ENCODE results near the gene UBAP1.
A peak's percentile ranks its signal among the peaks of the same experiment; 100 is the strongest.
"Not testable (repeated sequence)": the region's sequence is repeated elsewhere in the genome, so short reads cannot be mapped to it uniquely, and the experiment has no call there.

Gene UBAP1

GRCh38 chr9:34178436-34179212 is at the start of gene UBAP1:
TSS of gene UBAP1 (plus strand) at chr9:34179043. CDS start at chr9:34220915, 41,872 bp downstream.
- peak; percentile 93 for DNase-seq (ENCODE audit: low read depth)

GRCh38 chr9:34131571-34131970 is 47.3 kb upstream of the UBAP1 start:
- DNase-seq (ENCODE audit: low read depth), result no peak

GRCh38 chr9:34133436-34133949 is 45.4 kb upstream of the UBAP1 start:
- no peak for DNase-seq (ENCODE audit: low read depth)

- no peak for DNase-seq (ENCODE audit: low read depth)
Measured at GRCh38 chr9:34134521-34134920, 44.3 kb upstream of the UBAP1 start.

GRCh38 chr9:34138644-34139043 is 40.2 kb upstream of the UBAP1 start:
- DNase-seq (ENCODE audit: low read depth), result not testable (repeated sequence)

GRCh38 chr9:34139477-34140146 is 39.2 kb upstream of the UBAP1 start:
- peak; percentile 68 for DNase-seq (ENCODE audit: low read depth)

- no peak for DNase-seq (ENCODE audit: low read depth)
Measured at GRCh38 chr9:34140853-34141252, 38.0 kb upstream of the UBAP1 start.

- DNase-seq (ENCODE audit: low read depth), result no peak
Measured at GRCh38 chr9:34143116-34143515, 35.7 kb upstream of the UBAP1 start.

- no peak for DNase-seq (ENCODE audit: low read depth)
Measured at GRCh38 chr9:34145165-34145564, 33.7 kb upstream of the UBAP1 start.

GRCh38 chr9:34151398-34151797 is 27.4 kb upstream of the UBAP1 start:
- DNase-seq (ENCODE audit: low read depth), result no peak

GRCh38 chr9:34154057-34154456 is 24.8 kb upstream of the UBAP1 start:
- no peak for DNase-seq (ENCODE audit: low read depth)

GRCh38 chr9:34157318-34157717 is 21.5 kb upstream of the UBAP1 start:
- no peak for DNase-seq (ENCODE audit: low read depth)

GRCh38 chr9:34157898-34158297 is 20.9 kb upstream of the UBAP1 start:
- no peak for DNase-seq (ENCODE audit: low read depth)

GRCh38 chr9:34158362-34158869 is 20.4 kb upstream of the UBAP1 start:
- no peak for DNase-seq (ENCODE audit: low read depth)

GRCh38 chr9:34163434-34163833 is 15.4 kb upstream of the UBAP1 start:
- no peak for DNase-seq (ENCODE audit: low read depth)

- DNase-seq (ENCODE audit: low read depth), result no peak
Measured at GRCh38 chr9:34169125-34169524, 9.7 kb upstream of the UBAP1 start.

GRCh38 chr9:34170237-34170991 is 8.4 kb upstream of the UBAP1 start:
- no peak for DNase-seq (ENCODE audit: low read depth)

GRCh38 chr9:34171753-34172535 is 6.9 kb upstream of the UBAP1 start:
- DNase-seq (ENCODE audit: low read depth), result no peak

GRCh38 chr9:34176089-34176488 is 2.8 kb upstream of the UBAP1 start:
- DNase-seq (ENCODE audit: low read depth), result no peak

GRCh38 chr9:34177593-34178435 is 1.0 kb upstream of the UBAP1 start:
- no peak for DNase-seq (ENCODE audit: low read depth)
